ENCODE data around the gene IFNL2. TPM values are rescaled to one million over a fixed set of nuclear protein-coding genes. Genes with fewer than 3 reads are reported as not detected.

IFNL2 gene
- total and polyA plus RNA-seq, 11 donors = not detected

- peaks cover 23 to 81% (median 45%) of the 10 kb centered on the region in 9 donors for H3K27me3 ChIP-seq
- no peak overlapping the region for H3K27ac ChIP-seq
- H3K9me3 ChIP-seq = no peaks in the 10 kb centered on the region
- DNase-seq (no peak), ATAC-seq (no peak)
- no peak overlapping the region for H3K4me3 ChIP-seq
- no peak for TF ChIP-seq POLR2A (IDR thresholded peaks at IDR 0.05)
- TF ChIP-seq CTCF (IDR thresholded peaks at IDR 0.05) = no peak
- intact Hi-C loops (cut with DNase I) = no loop called here
- H3K4me1 ChIP-seq = peaks cover 0 to 19% (median 1%) of the 10 kb centered on the region in 12 donors
- H3K36me3 ChIP-seq = no peaks in the 10 kb centered on the region
These were observed 36.0 kb downstream of the IFNL2 start for GRCh38 chr19:39304185-39304513.

GRCh38 chr19:39304701-39305571, 36.7 kb downstream of the IFNL2 start:
- Histone ChIP-seq H3K27ac (no peak overlapping the region), H3K9me3 (no peaks in the 10 kb centered on the region), H3K4me3 (no peak overlapping the region), H3K27me3 (peaks cover 23 to 74% (median 45%) of the 10 kb centered on the region in 9 donors), H3K4me1 (peaks cover 0 to 19% (median 1%) of the 10 kb centered on the region in 12 donors), H3K36me3 (no peaks in the 10 kb centered on the region)
- DNase-seq (no peak), ATAC-seq (no peak)
- TF ChIP-seq CTCF (IDR thresholded peaks at IDR 0.05) (no peak), POLR2A (IDR thresholded peaks at IDR 0.05) (no peak)
- WGBS, 4 donors = 36 to 47% (median 40%) methylated on average over 5 to 6 of the region's 6 CpGs
- intact Hi-C loops (cut with DNase I) = no loop called here

- H3K27ac ChIP-seq = no peak overlapping the region
- DNase-seq = no peak
- no peak overlapping the region for H3K4me3 ChIP-seq
- intact Hi-C loops (cut with DNase I) = no loop called here
- H3K9me3 ChIP-seq = no peaks in the 10 kb centered on the region
- H3K36me3 ChIP-seq = no peaks in the 10 kb centered on the region
- no peak for TF ChIP-seq POLR2A (IDR thresholded peaks at IDR 0.05)
- peaks cover 0 to 19% (median 1%) of the 10 kb centered on the region in 12 donors for H3K4me1 ChIP-seq
- no peak for ATAC-seq
- H3K27me3 ChIP-seq = peaks cover 23 to 70% (median 41%) of the 10 kb centered on the region in 9 donors
These were observed 37.9 kb downstream of the IFNL2 start for GRCh38 chr19:39306075-39306474.

- TF ChIP-seq CTCF (IDR thresholded peaks at IDR 0.05) (no peak), POLR2A (IDR thresholded peaks at IDR 0.05) (no peak)
- 10 to 15% (median 12%) methylated on average over 39 to 71 of the region's 71 CpGs for WGBS, 4 donors
- H3K27me3 ChIP-seq = peaks cover 23 to 62% (median 41%) of the 10 kb centered on the region in 9 donors
- H3K36me3 ChIP-seq = no peaks in the 10 kb centered on the region
- no peaks in the 10 kb centered on the region for H3K9me3 ChIP-seq
- intact Hi-C loops (cut with DNase I) = no loop called here
- DNase-seq (peak in 1 of 5 donors; percentile 32), ATAC-seq (peak in 3 of 4 donors; percentile 48 to 70 (median 69))
- peak overlapping the region in 10 of 12 donors; percentile 13 to 38 (median 20) for H3K4me3 ChIP-seq
- peaks cover 0 to 19% (median 1%) of the 10 kb centered on the region in 12 donors for H3K4me1 ChIP-seq
- no peak overlapping the region for H3K27ac ChIP-seq
These were observed 39.0 kb downstream of the IFNL2 start for GRCh38 chr19:39307046-39307821.

Measured in heart left ventricle (tissue), 16 donors.